Thoracic aorta endothelial cell (primary cell): ENCODE measurements around the gene MGAT1. TPM values are rescaled to one million over a fixed set of nuclear protein-coding genes. Genes with fewer than 3 reads are reported as not detected.

Experiments
- total RNA-seq: library from RNA; depleted of rRNA; stranded (reverse); fragments of >200 nt; gene quantifications from 2 replicates; pipeline ENCODE4 v1.2.3, GENCODE V29; 2012

MGAT1 gene
- 88.4 and 104 TPM in 2 replicates for total RNA-seq

DNA sequence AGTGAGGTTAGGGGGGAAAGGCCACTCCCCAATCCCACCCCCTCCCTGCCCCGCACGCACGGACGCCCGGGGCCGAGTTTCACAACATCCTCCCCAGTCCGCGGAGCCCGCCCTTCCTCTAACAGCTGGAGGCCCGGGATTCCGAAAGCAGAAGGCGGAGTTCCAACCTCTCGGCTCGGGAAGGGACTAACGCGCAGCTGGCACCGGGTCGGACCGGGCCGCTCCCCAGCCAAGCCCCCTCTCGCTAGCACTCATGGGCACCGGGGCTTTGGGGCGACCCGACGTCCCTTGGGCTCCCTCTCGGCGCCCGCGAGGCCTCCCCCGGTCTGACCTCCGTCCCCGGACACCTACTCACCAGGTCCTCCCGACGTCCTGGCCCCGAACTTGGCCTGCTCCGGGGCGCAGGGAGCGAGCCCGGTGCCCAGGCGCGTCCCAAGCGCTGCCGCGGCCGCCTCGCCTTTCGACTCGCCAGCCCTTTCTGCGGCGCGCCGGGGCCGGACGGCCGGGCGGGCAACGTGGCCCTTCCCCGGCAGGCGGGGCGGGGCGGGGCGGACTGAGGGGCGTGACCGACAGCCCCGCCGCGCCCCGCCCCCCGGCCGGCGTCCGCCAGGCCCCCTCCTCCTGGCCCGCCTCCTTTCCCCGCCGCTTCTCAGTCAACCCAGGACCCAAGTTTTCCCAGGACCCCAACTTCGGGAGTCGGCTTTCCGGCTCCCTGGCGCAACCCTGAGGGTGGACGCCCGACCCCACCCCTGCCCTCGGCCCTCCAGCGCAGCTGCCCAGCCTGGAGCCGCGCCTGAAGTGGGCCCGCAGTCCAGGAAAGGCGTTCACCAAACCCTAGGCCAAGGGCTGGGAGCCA, at the start of gene MGAT1:
MGAT1 (minus strand) TSS at position 482 of the 856 bp plus-strand sequence. CDS start 9,835 bp downstream, outside the sequence.

DNA sequence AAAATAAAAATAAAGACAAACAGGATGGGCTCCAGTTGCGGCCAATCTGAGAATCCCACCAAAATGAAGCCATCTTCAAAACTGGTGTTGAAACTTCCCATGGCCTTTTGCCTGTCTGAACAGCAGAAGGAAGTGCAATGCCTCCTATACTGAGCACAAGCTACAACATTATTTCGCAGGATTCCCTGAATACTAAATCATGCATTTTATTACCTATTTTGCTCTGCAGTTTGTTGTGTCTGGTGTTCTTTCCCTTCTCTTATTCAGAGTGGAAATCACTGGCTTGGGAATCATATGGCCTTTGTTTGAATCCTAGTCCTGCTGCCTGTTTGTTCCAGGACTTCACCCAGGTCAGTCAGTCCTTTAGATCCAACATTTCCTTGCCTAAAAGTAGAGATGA, 62.6 kb downstream of the MGAT1 start, which contains the start of gene OR2Y1:
OR2Y1 (minus strand) TSS at position 101 of the 400 bp plus-strand sequence; CDS start at position 101, 0 bp downstream.

Other genes with a start within 250 kb of the MGAT1 start
- not detected in 2 replicates for gene SCGB3A1, start 211.3 kb downstream of the MGAT1 start, total RNA-seq
- gene FLT4, start 153.2 kb downstream of the MGAT1 start, total RNA-seq = 1.3 and 1.9 TPM in 2 replicates
- not detected in 2 replicates for gene OR2Y1, start 62.7 kb downstream of the MGAT1 start, total RNA-seq
- gene ZFP62, start 58.5 kb upstream of the MGAT1 start, total RNA-seq = 21.3 and 23.3 TPM in 2 replicates
- not detected in 2 replicates for gene BTNL8, start 96.4 kb upstream of the MGAT1 start, total RNA-seq
- gene BTNL3, start 186.0 kb upstream of the MGAT1 start, total RNA-seq = not detected in 2 replicates
- not detected in 2 replicates for gene BTNL9, start 237.5 kb upstream of the MGAT1 start, total RNA-seq